Umbilical cord (tissue), 2 donors: ENCODE data around the gene TCF12. TPM values are rescaled to one million over a fixed set of nuclear protein-coding genes. Genes with fewer than 3 reads are reported as not detected.

ENCODE experiments used
- DNase-seq: peaks from one replicate; pipeline ENCODE4 v3.0.0-alpha.2; 2015; ENCODE audit warnings: low spot score
- total RNA-seq: library from RNA; depleted of rRNA; stranded (reverse); fragments of >200 nt; gene quantifications from one replicate; pipeline ENCODE4 v1.2.3, GENCODE V29; 2014; ENCODE audit warnings: low replicate concordance; ENCODE audit not compliant: insufficient read depth

Gene TCF12
- total RNA-seq, 1 donor from 2014 or later: 119 TPM

DNA sequence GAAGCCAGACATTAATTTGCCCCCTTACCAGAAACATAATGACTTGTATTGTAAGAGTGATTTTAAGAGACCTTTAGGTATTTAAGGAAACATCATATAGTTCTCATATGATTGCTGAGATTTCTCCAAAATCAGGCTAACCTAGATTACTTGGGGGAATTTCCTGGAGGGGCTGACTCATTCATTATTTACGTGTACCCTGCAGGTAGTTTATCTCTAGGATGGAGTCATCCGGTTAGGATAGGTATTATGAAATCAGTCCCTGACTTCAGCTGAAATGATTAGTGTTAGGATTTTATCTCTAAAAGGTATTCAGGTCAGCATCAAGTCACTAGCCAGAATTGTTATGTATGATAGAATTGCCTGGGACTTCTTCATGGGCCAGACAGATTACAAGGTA is 97.5 kb downstream of the TCF12 start:
- no peak for DNase-seq

DNA sequence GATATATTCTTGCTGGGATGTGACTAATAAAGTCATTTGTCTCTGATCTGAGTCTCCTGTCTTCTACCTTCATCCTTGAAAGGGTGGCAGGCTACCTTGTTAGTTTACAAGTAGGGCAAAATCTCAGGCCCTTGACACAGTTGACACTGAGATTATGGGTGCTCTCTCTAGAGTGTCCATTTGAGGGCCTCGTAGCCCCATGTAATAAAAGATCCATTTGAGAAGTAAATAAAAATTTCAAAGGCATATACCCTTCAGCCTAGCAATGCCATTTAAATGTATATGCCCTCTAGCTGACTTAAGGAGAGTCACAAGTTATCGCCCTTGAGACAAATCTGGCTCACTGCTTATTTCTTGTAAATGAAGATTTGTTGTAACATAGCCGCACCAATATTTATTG is 98.6 kb downstream of the TCF12 start:
- no peak for DNase-seq

GRCh38 chr15:57018151-57018550 is 99.7 kb downstream of the TCF12 start:
- no peak for DNase-seq

DNA sequence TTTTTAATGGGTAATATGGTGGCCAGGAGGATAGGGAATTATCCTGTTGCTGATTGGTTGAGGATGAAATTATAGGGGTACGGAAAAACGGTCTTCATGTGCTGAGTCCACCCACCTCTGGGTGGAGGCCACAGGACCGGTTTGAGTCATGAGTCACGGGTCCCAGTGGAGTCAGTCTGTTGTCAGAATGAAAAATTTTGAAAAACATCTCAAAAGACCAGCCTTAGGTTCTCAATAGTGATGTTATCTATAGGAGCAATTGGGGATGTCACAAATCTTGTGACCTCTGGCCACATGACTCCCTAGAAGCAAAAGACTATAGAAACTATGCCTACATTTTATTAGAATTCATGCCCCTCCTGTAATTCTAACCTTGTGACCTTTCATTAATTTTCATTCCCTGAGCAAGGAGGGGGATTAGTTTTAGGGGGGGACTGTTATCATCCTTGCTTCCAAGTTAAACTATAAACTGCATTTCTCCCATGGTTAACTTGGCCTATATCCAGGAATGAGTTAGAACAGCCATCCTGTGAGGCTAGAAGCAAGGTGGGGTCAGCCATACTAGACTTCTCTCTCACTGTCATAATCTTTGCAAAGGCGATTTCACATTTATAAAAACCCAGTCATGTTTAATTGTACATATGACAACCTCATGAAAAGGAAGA is 101.2 kb downstream of the TCF12 start:
- DNase-seq: no peak

GRCh38 chr15:57025264-57025926 is 107.0 kb downstream of the TCF12 start:
- no peak for DNase-seq

- DNase-seq: peak; percentile 21
These were observed 107.7 kb downstream of the TCF12 start for GRCh38 chr15:57026016-57026592.

- DNase-seq: no peak
These were observed 109.2 kb downstream of the TCF12 start for GRCh38 chr15:57027596-57027995.

- no peak for DNase-seq
These were observed 109.7 kb downstream of the TCF12 start for GRCh38 chr15:57028176-57028575.

GRCh38 chr15:57030011-57030410 is 111.6 kb downstream of the TCF12 start:
- DNase-seq: no peak

GRCh38 chr15:57031082-57031481 is 112.6 kb downstream of the TCF12 start:
- DNase-seq: no peak

GRCh38 chr15:57031605-57032004 is 113.2 kb downstream of the TCF12 start:
- peak; percentile 88 for DNase-seq

GRCh38 chr15:57032338-57032737 is 113.9 kb downstream of the TCF12 start:
- DNase-seq: no peak

GRCh38 chr15:57033715-57034439 is 115.4 kb downstream of the TCF12 start:
- no peak for DNase-seq

DNA sequence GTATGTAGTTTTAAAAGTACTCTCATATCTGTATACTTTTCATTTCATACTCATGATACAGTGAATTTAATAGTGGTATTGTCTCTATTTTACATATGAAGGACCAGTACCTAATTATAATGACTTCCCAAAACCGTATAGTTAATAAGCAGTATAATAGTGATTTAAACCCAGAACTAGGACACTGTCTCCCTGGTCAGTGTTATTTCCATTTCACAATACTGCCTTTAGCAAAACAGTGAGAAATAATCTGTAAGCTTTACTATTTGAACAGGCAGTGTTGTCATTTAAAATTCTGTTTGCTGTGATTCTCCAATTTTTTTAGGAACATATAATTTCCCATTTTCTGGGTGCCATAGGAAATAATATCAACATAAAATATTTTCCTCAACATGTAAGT is 116.2 kb downstream of the TCF12 start:
- DNase-seq: no peak

DNA sequence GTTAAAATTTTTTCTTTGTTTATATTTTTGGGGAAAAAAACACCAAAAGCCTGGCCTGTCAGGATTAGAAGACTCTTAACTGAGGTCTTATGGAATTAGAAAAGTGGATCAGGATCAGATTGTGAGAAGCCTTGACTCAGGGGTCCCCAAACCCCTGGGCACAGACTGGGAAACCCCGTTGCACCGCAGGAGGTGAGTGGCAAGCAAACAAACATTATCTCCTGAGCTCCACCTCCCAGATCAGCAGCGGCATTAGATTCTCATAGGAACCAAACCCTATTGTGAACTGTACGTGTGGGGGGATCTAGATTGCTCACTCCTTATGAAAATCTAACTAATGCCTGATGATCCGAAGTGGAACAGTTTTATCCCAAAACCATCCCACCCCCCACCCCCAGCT is 117.2 kb downstream of the TCF12 start:
- no peak for DNase-seq

DNA sequence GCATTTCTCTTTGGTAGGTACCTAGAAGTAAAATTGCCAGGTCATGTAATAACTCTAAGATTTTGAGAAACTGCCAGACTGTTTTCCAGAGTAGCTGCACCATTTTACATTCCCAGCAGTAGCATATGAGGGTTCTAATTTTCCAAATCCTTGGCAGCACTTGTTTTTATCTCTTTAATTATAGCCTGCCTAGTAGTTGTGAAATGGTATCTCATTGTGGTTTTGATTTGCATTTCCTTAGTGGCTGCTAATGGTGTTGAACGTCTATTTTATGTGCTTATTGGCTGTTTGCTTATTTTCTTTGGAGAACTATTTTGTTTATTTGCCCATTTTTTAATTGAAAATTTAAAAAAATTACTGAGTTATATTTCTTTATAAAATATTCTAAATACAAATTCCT is 117.9 kb downstream of the TCF12 start:
- no peak for DNase-seq

DNA sequence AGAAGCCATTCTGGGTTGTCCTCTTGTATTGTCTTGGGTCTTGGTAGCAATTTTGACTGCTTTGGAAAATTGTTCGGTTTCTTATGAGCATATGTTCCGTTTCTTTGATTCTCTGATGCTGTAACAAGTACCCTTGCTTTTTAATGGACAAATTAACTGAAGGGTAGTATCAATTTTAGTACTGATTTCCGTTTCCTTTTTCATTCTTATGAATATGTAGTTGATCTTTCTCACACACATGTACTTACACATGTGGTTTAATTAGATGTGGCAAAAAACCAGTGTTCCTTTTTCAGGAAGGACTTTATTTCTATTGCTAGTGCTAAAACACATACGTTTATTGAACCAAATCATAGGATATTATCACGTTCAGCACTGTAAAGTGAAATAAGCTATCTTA is 119.1 kb downstream of the TCF12 start:
- DNase-seq: no peak

GRCh38 chr15:57038040-57038439 is 119.6 kb downstream of the TCF12 start:
- no peak for DNase-seq

GRCh38 chr15:57038496-57038895 is 120.1 kb downstream of the TCF12 start:
- DNase-seq: no peak

GRCh38 chr15:57041416-57041815 is 123.0 kb downstream of the TCF12 start:
- no peak for DNase-seq

- DNase-seq: no peak
These were observed 125.7 kb downstream of the TCF12 start for GRCh38 chr15:57044072-57044702.

- no peak for DNase-seq
These were observed 126.5 kb downstream of the TCF12 start for GRCh38 chr15:57044970-57045369.
